ENCODE results near the gene ME1. TPM values are rescaled to one million over a fixed set of nuclear protein-coding genes. Genes with fewer than 3 reads are reported as not detected.
A peak's percentile ranks its signal among the peaks of the same experiment; 100 is the strongest.
"Not testable (repeated sequence)": the region's sequence is repeated elsewhere in the genome, so short reads cannot be mapped to it uniquely, and the experiment has no call there.

The ME1 gene
- total RNA-seq = 31.3 and 37.3 TPM in 2 replicates
- 18.6 TPM for polyA plus RNA-seq (2012)

GRCh38 chr6:83430611-83431544 is at the start of gene ME1:
ME1 (minus strand) TSS chr6:83431051; CDS start chr6:83430954, 97 bp downstream.
- DNase-seq (ENCODE audit: low read depth) = peak; percentile 86

GRCh38 chr6:83480470-83480869 is 49.6 kb upstream of the ME1 start:
- no peak for DNase-seq (ENCODE audit: low read depth)

- DNase-seq (ENCODE audit: low read depth) = no peak
Measured at GRCh38 chr6:83479389-83479788, 48.5 kb upstream of the ME1 start.

GRCh38 chr6:83476971-83477370 is 46.1 kb upstream of the ME1 start:
- no peak for DNase-seq (ENCODE audit: low read depth)

- DNase-seq (ENCODE audit: low read depth) = peak; percentile 91
Measured at GRCh38 chr6:83474309-83474708, 43.5 kb upstream of the ME1 start.

- peak; percentile 77 for DNase-seq (ENCODE audit: low read depth)
Measured at GRCh38 chr6:83472767-83473166, 41.9 kb upstream of the ME1 start.

- DNase-seq (ENCODE audit: low read depth) = no peak
Measured at GRCh38 chr6:83470587-83470986, 39.7 kb upstream of the ME1 start.

- DNase-seq (ENCODE audit: low read depth) = no peak
Measured at GRCh38 chr6:83470001-83470400, 39.1 kb upstream of the ME1 start.

GRCh38 chr6:83467620-83468036 is 36.8 kb upstream of the ME1 start:
- DNase-seq (ENCODE audit: low read depth) = no peak

- no peak for DNase-seq (ENCODE audit: low read depth)
Measured at GRCh38 chr6:83466328-83466727, 35.5 kb upstream of the ME1 start.

GRCh38 chr6:83464381-83465140 is 33.7 kb upstream of the ME1 start:
- DNase-seq (ENCODE audit: low read depth) = peak; percentile 13

GRCh38 chr6:83463886-83464285 is 33.0 kb upstream of the ME1 start:
- peak; percentile 91 for DNase-seq (ENCODE audit: low read depth)

GRCh38 chr6:83462524-83462923 is 31.7 kb upstream of the ME1 start:
- DNase-seq (ENCODE audit: low read depth) = no peak

GRCh38 chr6:83461438-83461837 is 30.6 kb upstream of the ME1 start:
- DNase-seq (ENCODE audit: low read depth) = no peak

- no peak for DNase-seq (ENCODE audit: low read depth)
Measured at GRCh38 chr6:83459663-83460062, 28.8 kb upstream of the ME1 start.

- DNase-seq (ENCODE audit: low read depth) = not testable (repeated sequence)
Measured at GRCh38 chr6:83450015-83450414, 19.2 kb upstream of the ME1 start.

GRCh38 chr6:83444086-83444699 is 13.3 kb upstream of the ME1 start:
- DNase-seq (ENCODE audit: low read depth) = not testable (repeated sequence)

GRCh38 chr6:83443516-83443915 is 12.7 kb upstream of the ME1 start:
- DNase-seq (ENCODE audit: low read depth) = no peak

GRCh38 chr6:83442752-83443151 is 11.9 kb upstream of the ME1 start:
- DNase-seq (ENCODE audit: low read depth) = peak; percentile 78

GRCh38 chr6:83439201-83439600 is 8.3 kb upstream of the ME1 start:
- no peak for DNase-seq (ENCODE audit: low read depth)

- no peak for DNase-seq (ENCODE audit: low read depth)
Measured at GRCh38 chr6:83436674-83437073, 5.8 kb upstream of the ME1 start.

GRCh38 chr6:83433177-83433576 is 2.3 kb upstream of the ME1 start:
- no peak for DNase-seq (ENCODE audit: low read depth)

All from myocyte (in vitro differentiated cells).